NCI-H1417 treated with DMSO at 0.1 percent for 48 hours (cell line): ENCODE data around the gene KIF25.
"Not testable (repeated sequence)": the region's sequence is repeated elsewhere in the genome, so short reads cannot be mapped to it uniquely, and the experiment has no call there.

Experiments used
- DNase-seq: peaks from one replicate; lab custom pipeline; 2025; lab: John Stamatoyannopoulos, UW

Gene KIF25

DNA sequence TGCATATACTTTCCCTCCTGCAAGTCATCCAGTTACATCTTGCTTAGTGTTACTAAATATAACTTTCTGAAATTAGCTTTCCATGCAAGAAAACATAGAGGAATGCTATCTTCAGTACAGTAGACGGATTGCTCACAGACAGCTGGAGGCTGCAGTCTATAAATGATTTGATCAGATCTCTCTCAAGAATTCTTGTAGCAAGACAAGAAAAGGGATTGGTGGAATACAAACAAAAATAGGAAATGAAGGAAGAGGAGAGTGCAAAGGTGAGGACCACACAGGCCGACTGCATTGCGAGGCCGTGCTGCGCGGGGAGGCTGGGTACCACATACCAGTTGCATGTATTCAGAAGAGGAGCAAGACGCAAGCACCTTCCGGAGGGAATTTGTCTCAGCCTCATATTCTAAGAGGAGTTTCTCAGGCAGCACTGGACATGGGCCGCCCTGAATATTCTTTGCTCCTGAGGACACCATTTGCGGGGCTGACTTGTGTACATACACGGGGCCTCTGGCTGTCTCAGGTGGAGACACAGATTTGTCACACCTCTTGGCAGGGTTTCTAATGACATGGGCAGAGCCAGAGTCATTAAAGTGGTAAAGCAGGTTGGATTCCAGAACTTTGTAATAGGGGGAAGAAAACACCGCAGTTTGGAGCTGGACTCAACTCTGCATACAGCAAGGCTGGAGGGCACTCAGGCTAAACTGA lies 22.7 kb upstream of the KIF25 start:
- no peak for DNase-seq

DNA sequence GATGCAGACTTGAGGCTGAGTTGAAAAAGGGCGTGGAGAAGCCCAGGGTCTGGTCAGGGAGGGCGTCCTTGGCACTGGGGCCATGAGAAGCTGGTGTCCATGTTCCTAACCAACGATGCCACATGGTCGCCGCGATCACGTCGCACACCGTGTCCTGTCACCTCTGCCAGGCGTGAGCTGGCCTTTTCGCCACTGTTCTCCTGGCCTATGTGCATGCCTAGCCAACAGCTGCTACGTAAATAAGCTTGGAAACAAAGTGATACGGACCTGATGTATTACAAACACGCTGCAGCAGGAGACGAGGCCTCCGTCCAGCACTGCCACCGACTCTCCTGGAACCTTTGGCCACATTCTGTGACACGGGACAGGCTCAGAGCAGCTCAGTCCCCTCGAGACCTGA lies 22.0 kb upstream of the KIF25 start:
- DNase-seq, result no peak

DNA sequence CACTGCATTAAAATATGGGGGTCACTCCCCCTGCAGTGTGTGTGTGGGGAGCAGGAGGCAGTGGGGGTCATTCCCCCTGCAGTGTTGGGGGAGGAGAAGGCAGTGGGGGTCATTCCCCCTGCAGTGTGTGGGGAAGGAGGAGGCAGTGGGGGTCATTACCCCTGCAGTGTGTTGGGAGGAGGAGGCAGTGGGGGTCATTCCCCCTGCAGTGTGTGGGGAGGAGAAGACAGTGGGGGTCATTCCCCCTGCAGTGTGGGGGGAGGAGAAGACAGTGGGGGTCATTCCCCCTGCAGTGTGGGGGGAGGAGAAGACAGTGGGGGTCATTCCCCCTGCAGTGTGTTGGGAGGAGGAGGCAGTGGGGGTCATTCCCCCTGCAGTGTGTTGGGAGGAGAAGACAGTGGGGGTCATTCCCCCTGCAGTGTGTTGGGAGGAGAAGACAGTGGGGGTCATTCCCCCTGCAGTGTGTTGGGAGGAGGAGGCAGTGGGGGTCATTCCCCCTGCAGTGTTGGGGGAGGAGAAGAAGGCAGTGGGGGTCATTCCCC lies 21.3 kb upstream of the KIF25 start:
- not testable (repeated sequence) for DNase-seq

DNA sequence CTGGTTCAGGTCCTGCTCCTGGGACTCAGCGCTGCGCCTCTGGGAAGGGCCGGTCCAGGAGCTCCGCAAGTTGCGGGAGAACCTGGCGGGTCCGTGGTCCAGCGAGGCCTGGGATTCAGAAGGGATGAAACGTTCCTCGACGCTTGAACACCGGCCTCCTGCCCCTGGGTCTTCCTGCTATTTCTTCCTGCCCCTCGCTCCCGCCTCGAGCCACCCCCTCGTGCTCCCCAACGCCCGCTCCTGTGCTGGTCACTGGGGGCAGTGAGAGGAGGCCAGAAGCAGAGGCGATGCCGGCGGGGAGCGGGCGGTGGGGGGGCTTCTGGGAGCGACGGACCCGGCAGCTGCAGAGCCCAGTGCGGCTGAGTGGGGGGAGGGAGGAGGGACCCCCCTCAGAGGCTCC lies 20.8 kb upstream of the KIF25 start:
- DNase-seq, result no peak

DNA sequence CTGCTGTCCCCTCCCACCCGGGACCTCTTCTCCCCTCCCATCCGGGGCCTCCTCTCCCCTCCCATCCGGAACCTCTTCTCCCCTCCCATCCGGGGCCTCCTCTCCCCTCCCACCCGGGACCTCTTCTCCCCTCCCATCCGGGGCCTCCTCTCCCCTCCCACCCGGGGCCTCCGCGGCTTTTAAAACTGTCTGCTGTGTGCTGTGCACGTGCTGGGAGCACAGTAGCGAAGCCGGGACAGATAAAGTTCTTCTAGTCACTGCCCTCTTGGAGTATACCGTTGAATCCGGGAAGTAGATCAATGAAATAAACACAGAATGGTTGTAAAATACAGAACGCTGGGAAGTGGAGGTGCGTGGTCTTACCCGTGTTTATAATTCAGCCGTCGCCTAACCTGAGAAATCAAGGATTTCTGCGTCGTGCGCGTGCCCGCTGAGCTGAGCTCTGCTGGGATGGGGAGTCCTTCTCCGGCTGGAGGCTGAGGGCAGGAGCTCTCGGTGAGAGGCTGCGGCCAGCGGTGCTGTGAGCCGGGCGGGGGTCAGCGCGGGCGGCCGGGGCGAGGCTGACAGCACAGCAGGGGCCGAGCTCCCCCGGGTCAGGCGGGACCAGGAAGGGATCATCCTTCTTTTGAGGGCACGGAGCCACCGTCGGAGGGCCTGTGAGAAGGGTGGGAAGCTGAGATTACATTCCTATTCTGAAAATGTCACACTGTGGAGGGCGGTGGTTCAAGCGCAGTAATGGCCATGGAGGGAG lies 19.6 kb upstream of the KIF25 start:
- DNase-seq, result no peak

DNA sequence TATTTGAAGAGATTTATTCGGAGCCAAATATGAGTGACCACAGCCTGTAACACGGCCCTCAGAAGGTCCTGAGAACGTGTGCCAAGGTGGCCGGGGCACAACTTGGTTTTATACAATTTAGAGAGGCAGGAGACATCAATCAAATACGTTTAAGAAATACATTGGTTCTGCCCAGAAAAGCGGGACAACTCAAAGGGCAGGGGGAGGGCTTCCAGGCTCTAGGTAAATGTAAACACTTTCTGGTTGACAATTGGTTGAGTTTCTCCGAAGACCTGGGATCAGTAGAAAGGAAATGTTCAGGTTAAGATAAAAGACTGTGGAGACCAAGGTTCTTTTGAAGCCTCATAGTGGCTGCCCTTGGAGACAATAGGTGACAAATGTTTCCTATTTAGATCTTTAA lies 18.9 kb upstream of the KIF25 start:
- DNase-seq, result no peak

DNA sequence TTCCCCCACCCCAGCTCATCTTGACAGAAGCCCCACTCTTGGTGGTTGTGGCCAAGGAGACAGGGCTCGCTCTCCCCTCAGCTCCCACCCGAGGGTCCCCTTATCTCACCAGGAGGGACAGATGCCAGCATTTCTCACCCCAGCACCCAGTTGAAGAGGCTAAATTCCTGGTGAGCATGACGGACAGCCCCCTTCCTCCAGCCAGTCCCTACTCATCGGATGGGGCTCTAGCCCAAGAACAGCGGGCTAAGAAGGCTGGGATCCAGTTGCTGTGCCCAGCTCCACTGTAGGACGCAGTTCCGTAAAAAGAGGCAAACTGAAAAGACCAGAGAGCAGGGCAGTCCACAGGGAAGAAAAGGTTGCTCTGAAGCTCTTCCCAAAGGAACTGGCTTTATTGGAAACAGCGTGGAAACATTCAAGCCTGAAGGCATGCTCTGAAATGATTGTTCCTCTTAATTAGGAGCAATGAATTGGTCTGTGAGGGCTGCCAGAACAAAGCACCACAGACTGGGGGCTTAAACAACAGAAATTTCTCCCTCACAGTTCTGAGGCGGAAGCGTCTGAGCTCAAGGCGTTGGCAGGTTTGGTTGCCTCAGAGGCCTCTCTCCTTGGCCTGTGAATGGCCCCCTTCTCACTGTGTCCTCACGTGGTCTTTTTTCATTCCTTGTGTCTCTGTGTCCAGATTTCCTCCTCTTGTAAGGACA lies 17.9 kb upstream of the KIF25 start:
- no peak for DNase-seq

DNA sequence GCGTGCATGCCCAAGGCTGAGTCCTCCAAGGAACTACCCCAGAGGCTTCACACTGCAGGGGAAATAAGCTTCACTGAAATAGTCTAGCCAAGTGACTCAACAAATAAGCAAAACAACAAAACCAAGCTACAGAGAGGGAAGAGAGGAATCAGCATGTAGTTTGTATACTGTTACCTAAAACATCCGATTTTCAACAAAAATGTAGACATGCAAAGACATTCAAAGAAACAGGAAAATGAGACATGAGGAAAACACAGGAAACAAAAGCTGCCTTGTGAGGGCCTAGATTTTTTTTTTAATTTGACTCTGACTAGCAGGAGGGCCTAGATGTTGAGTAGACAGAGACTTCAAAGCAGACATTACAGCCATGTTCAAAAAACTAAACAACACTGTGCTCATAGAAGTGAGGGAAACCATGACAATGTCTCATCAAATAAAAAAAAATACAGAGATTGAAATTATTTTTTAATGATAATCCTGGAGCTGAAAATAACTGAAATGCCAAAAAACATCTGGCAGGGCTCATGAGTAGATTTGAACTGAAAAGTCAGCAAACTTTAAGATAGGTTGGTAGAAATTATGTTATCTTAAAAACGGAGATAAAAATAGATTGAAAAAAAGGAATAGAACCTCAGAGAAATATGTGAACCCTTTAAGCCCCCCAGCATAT lies 16.4 kb upstream of the KIF25 start:
- no peak for DNase-seq

DNA sequence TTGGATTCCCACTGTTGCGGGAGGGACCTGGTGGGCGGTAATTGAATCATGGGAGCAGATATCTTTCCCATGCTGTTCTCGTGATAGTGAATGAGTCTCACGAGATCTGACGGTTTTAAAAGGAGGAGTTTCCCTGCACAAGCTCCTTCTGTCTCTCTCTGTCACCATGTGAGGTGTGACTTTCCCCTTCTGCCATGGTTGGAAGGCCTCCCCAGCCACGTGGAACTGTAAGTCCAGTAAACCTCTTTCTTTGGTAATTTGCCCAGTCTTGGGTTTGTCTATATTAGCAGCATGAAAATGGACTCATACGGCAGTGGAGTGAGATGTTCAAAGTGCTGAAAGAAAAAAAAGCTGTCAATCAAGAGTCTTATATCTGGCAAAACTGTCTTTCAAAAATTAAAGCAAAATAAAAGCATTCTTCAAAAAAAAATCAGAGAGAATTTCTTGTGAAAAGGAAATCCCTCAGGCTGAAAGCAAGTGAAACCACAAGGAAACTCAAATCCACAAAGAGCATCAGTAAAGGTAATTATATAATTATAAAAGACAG lies 15.5 kb upstream of the KIF25 start:
- no peak for DNase-seq

DNA sequence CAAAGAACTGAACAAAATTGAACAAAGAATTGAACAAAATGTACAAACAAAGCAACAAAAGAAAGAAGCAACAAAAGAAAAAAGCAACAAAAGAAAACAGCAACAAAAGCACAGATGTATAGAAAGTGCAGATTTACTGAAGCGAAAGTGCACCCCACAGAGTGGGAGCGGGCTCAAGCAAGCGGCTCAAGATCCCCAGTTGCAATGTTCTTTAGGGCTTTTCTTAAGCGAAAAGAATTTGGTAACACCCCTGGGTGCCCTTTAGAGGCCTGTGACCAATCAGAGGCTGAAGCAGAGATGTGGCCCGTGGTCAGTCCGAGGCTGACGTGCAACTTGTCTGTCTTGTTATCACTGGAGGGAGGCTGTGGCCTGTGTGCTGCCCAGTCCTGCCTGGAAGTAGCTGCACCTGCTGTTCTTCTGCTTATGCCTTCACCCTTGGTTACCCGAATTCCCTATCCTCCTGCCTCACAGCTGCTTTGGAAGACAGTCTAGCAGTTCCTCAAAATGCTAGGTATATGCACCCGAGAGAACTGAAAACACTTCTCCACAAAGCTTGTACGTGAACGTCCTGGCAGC lies 13.2 kb upstream of the KIF25 start:
- DNase-seq, result no peak

DNA sequence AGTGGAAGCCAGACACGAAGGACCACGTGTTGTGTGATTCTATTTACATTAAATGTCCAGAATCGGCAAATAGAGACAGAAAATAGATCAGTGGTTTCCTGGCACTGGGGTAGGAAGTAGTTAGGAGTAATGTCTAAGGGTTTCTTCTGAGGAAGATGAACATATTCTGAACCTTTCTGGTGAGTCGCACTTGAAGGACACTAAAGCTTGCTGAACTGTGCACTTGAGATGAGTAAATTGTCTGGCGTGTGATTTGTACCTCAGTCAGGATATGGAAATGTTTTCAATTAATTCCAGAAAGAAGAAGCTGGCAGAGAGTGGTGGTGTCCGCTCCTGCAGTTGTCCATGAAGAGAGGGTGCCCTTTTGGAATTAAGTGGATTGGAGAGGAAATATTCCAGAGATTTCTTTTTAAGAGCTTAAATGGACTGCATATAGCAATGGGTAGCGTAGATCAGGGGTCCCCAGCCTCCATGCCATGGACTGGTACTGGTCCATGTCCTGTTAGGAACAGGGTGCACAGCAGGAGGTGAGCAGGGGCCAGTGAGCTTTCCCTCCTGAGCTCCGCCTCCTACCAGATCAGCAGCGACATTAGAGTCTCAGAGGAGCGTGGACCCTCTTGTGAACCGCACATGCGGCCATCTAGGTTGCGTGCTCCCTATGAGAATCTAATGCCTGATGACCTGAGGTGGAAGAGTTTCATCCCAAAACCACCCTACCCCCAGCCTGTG lies 12.4 kb upstream of the KIF25 start:
- no peak for DNase-seq

DNA sequence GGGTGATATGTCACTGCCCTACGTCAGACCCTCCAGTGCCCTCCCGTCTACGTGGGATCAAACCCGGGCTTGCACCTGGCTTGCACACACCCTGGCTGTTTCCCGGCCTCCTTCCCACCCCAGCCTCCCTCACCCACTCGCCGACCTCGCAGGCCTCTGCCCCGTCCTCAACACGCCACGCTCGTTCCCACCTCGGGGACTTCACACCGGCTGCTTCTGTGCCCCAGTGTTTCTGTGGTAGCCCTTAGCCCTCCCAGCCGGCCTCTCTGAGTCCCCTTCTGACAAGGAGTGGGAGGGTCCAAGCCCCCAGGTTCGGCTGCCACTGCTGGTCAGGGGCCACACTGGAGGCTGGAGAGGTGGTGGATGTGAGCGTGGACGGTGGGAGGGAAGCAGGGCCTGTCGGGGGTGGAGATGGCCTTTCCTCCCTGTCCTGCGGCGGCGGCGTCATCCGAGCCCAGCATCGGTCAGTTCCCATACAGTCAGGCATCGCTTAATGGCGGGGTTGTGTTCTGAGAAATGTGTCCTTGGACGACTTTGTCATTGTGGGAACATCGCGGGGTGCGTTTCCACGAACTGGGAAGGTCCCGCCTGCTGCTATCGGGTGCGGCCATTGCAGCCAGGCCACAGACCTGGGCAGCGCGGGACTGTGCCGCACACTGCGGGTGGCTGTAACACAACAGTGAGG lies 11.4 kb upstream of the KIF25 start:
- no peak for DNase-seq

DNA sequence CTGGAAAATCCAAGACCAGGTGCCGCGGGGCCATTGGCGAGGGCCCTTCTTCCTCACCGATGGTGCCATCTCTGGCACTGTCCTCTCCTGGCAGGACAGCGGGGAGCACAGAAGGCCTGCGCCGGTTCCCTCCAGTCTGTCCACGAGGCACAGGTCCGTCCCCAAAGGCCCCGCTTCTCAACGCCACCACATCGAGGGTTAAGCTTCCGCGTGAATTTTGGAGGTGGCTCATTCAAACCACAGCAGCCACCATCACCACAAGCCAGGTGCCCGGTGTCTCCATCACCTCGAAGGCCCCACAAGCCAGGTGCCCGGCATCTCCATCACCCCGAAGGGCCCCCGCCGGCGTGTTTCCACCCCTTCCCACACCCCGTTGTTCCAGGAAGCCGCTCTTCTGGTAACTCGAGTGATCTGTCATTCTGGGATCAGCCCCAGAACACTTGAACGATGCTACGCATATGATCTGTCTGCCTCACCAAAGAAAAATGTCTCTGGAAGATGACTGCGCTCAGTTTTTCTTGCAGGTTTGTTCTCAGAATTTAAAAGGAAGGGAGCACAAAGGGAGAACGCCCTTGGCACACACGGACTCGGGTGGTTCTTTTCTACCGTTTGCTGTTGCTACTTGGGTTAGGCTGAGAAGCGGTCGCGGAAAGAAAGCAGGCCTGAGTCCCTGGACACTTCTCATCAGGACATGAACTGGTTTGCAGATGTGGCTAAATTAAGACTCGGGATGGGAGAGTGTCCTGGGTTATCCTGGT lies 9.9 kb upstream of the KIF25 start:
- no peak for DNase-seq

DNA sequence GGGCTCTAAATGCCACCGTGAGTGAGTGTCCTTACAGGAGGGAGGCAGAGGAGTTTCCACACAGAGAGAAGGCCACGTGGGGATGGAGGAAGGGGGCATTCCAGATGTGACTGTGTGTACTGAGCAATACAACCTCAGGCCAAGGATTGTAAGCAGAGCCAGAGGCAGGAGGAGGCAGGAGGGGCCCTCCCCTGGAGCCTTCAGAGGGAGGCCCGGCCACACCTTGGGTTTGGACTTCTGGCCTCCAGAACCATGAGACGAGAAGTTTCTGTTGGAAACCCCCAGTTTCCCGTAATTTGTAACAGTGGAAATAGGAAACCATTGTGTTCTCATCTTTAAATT lies 9.3 kb upstream of the KIF25 start:
- DNase-seq, result no peak

DNA sequence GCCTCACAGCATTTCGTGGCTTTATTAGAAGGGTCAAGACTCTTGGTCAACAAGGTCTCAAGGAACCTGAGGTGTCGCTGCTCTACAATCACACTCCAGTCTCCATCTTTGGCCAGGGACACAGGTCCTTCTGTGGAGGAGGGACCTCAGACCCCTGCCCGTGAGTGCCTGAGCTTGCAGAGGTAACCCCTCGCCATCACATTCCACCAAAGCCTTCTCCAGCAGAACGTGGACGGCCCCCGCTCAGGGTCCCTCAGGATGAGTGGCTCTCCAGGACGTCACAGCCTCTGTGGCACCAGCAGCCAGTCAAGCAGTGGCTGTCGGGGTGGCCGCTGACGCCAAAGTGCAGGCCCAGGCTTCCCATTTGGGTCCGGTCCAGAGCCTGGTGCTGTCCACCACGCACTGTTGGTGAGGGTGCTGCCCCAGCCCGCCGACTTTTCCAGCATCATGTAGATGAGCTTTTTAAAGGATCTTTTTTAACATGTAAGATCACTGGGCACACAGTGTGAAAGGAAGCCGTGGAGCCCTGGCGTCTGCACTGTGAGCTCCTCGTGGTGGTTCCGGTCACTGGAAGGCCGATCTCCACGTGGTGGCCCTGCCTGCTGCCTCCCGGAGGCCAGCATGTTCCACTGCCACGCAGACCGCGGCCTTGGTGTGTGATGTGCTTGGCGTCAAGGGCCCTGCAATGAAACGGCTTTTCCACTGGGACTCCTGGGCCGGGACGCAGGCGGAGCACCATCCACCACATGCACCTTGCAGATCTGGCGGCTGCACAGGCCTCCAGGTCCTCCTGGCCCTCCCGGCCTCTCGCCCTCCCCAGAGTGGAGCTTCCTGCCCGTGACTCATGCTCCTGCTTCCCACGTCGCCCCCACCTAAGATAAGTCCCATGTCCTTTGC lies 8.3 kb upstream of the KIF25 start:
- DNase-seq, result no peak

DNA sequence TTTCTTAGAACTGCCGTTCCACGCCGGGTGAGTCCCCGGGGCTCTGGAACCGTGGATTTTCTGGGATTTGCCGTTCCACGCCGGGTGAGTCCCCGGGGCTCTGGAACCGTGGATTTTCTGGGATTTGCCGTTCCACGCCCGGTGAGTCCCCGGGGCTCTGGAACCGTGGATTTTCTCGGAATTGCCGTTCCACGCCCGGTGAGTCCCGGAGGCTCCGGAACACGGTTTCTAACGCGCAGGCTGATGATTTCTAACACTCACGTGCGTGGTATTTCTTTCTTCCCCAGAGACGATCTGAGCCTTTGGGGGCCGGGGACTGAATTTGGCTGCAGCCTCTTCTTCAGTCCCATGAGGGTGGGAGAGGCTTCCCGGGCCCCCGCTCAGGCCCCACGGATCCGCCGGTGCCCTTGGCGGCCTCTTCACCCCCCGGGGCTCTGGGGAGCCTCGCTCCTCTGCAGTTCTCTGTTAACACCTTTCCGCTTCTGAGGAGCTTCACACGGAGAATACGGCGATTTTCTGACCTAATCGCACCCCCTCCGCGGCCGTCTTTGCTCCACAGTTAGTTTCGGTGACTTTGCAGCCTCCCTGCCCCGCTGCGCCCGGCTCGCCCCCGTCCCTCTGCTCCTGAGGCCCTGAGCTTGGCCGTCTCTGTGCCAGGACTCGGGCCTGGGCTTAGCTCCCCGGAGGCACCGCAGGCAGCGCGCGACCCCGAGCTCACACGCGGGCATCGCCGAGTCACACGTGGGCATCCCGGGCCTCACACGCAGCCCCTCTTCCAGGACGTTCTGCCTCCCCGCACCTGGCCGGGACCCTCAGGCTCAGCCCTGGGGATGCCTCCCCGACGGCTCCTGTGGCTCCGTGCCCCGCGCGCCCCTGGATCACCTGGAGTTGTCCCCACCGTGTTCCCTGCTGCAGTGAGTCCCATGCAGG lies 7.2 kb upstream of the KIF25 start:
- DNase-seq, result no peak

DNA sequence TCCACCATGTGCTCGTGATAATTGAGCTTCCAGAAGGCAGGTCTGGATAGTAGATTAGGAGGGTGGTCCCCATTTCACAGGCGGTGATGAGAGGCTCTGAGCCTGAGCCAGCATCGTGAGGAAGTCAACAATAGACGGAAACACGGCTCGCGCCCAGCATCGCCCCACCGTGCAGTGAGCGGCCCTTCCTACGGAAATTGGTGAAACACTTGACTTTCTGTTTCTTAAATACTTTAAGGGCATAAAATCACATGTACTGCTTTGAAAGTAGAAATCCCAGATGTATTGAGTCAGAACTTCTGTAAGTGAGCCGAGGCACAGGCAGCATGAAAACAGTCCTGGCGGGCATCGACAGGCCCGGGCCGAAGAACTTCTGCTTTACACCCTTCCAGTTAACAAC lies 4.3 kb upstream of the KIF25 start:
- no peak for DNase-seq

DNA sequence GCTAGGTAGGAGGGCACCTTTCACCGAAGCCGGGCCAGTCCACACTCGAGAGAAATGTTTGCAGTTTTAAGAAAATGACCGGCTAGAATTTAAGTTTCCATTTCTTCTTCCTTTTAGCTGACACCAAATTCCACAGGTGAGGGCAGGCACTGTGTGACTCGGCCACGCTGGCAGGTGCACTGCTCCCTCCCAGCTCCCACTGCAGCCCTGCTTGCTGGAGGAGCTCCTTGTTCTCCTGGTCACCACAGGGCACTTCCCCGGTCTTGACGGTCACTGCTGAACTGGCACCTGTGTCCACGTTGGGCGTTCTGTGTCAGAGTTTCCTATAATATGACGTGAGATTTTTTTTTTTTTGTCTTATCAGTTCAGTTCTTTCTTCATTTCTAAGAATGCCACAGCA lies 3.6 kb upstream of the KIF25 start:
- DNase-seq, result no peak
